WTC11 (cell line): ENCODE data around the gene MSL1. TPM values are rescaled to one million over a fixed set of nuclear protein-coding genes. Genes with fewer than 3 reads are reported as not detected.
A peak's percentile ranks its signal among the peaks of the same experiment; 100 is the strongest.

Source experiments
- ATAC-seq: fragments of 200-7000 bp; cut with Tn5 transposase; 2 replicates; pipeline ENCODE4 v1.10.0; 2021; ENCODE audit warnings: mild to moderate bottlenecking, moderate library complexity
- CTCF ChIA-PET: fragments of 300-600 bp; sonication (Branson Sonifier 250); formaldehyde crosslinking; loops from one replicate; lab custom pipeline; 2021; ENCODE audit warnings: antibody characterized with exemption; lab: Charles Lee
- POLR2A ChIA-PET: fragments of 350-600 bp; sonication (Branson Sonifier 250); formaldehyde crosslinking; loops from one replicate; lab custom pipeline; 2021; ENCODE audit warnings: antibody characterized with exemption; lab: Charles Lee
- DNase-seq: peaks from one replicate; pipeline ENCODE4 v3.0.0; 2021; ENCODE audit warnings: low spot score
- H3K27ac Mint-ChIP-seq: 2 replicates; pipeline ENCODE4 v1.8.0; 2021; ENCODE audit warnings: mixed read lengths
- H3K27me3 Mint-ChIP-seq: 2 replicates; pipeline ENCODE4 v1.8.0; 2021; ENCODE audit warnings: low read depth, mild to moderate bottlenecking, moderate library complexity, mixed read lengths
- H3K36me3 Mint-ChIP-seq: 2 replicates; pipeline ENCODE4 v1.8.0; 2021; ENCODE audit warnings: mixed read lengths
- H3K4me1 Mint-ChIP-seq: 2 replicates; pipeline ENCODE4 v1.8.0; 2022; ENCODE audit warnings: mixed read lengths
- H3K4me3 Mint-ChIP-seq: 2 replicates; pipeline ENCODE4 v1.8.0; 2021; ENCODE audit warnings: mild to moderate bottlenecking, moderate library complexity, mixed read lengths
- H3K9me3 Mint-ChIP-seq: 2 replicates; pipeline ENCODE4 v1.8.0; 2021; ENCODE audit warnings: mixed read lengths
- CREM ChIP-seq: sonication (generic); formaldehyde crosslinking; IDR thresholded peaks from 2 replicates; pipeline ENCODE4 v1.8.1; 2022; ENCODE audit warnings: mild to moderate bottlenecking, missing genetic modification reagents, moderate library complexity
- E2F5 ChIP-seq: sonication (generic); formaldehyde crosslinking; IDR thresholded peaks from 2 replicates; pipeline ENCODE4 v1.8.1; 2022; ENCODE audit warnings: mild to moderate bottlenecking, moderate library complexity, missing genetic modification reagents
- FOXP1 ChIP-seq: sonication (generic); formaldehyde crosslinking; IDR thresholded peaks from 2 replicates; pipeline ENCODE4 v1.8.0; 2022; ENCODE audit warnings: missing genetic modification reagents, mild to moderate bottlenecking, moderate library complexity, borderline replicate concordance
- FOXP4 ChIP-seq: sonication (generic); formaldehyde crosslinking; IDR thresholded peaks from 2 replicates; pipeline ENCODE4 v1.8.0; 2022; ENCODE audit warnings: mild to moderate bottlenecking, missing genetic modification reagents
- GRHL2 ChIP-seq: fragments of 250-450 bp; sonication (Bioruptor Pico); IDR thresholded peaks from 2 replicates; pipeline ENCODE4 v1.8.0; 2022; ENCODE audit warnings: mild to moderate bottlenecking, moderate library complexity; ENCODE audit not compliant: insufficient replicate concordance, severe bottlenecking
- IRF1 ChIP-seq: sonication (generic); formaldehyde crosslinking; IDR thresholded peaks from 2 replicates; pipeline ENCODE4 v1.8.0; 2023; ENCODE audit warnings: missing genetic modification reagents
- NR1H2 ChIP-seq: sonication (generic); formaldehyde crosslinking; IDR thresholded peaks from 2 replicates; pipeline ENCODE4 v1.9.0; 2021; ENCODE audit warnings: mild to moderate bottlenecking, moderate library complexity, missing genetic modification reagents
- PRDM15 ChIP-seq: sonication (generic); formaldehyde crosslinking; IDR thresholded peaks from 2 replicates; pipeline ENCODE4 v1.8.0; 2022; ENCODE audit warnings: missing genetic modification reagents
- SMAD4 ChIP-seq: sonication (generic); formaldehyde crosslinking; IDR thresholded peaks from 2 replicates; pipeline ENCODE4 v1.8.0; 2022; ENCODE audit warnings: mild to moderate bottlenecking, missing genetic modification reagents
- TP53 ChIP-seq: sonication (generic); formaldehyde crosslinking; IDR thresholded peaks from 2 replicates; pipeline ENCODE4 v1.8.1; 2023; ENCODE audit warnings: mild to moderate bottlenecking, missing genetic modification reagents
- ZNF281 ChIP-seq: sonication (generic); formaldehyde crosslinking; IDR thresholded peaks from 2 replicates; pipeline ENCODE4 v1.8.0; 2023; ENCODE audit warnings: mild to moderate bottlenecking, missing genetic modification reagents
- ZNF317 ChIP-seq: sonication (generic); formaldehyde crosslinking; IDR thresholded peaks from 2 replicates; pipeline ENCODE4 v1.8.1; 2023; ENCODE audit warnings: low read depth, mild to moderate bottlenecking, moderate library complexity, missing genetic modification reagents, borderline replicate concordance
- ZNF416 ChIP-seq: fragments of 250-450 bp; sonication (Bioruptor Pico); IDR thresholded peaks from 2 replicates; pipeline ENCODE4 v1.9.0; 2021; ENCODE audit warnings: mild to moderate bottlenecking, inconsistent platforms
- ZNF423 ChIP-seq: fragments of 250-450 bp; sonication (Bioruptor Pico); IDR thresholded peaks from 2 replicates; pipeline ENCODE4 v2.1.2; 2022; ENCODE audit warnings: mild to moderate bottlenecking, moderate library complexity
- ZNF425 ChIP-seq: fragments of 250-450 bp; sonication (Bioruptor Pico); conservative IDR thresholded peaks from 2 replicates; pipeline ENCODE4 v1.9.0; 2021; ENCODE audit warnings: mild to moderate bottlenecking
- total RNA-seq: library from RNA; stranded (reverse); gene quantifications from 3 replicates; pipeline ENCODE4 v1.2.3, GENCODE V29; 2021

The MSL1 gene
- total RNA-seq, 1 experiment from 2014 or later = 78.1 TPM

- TF ChIP-seq ZNF425 (CRISPR knock-in tag) = no peak
- TF ChIP-seq FOXP1 = no peak
Observed at GRCh38 chr17:40174514-40174913, 52.7 kb downstream of the MSL1 start (continued).

- POLR2A ChIA-PET = interaction anchor here (0.9 kb wide), 2 partner anchors 15 to 141 kb away, joined by 3 read pairs; no protein-coding TSS in a partner anchor
- H3K36me3 Mint-ChIP-seq = peaks cover 24% of the 10 kb centered on the region
- CTCF ChIA-PET = interaction anchor here (0.6 to 7.4 kb wide), 5 partner anchors 15 to 149 kb away, joined by 3 to 75 read pairs (median 4); no protein-coding TSS in a partner anchor
- H3K27me3 Mint-ChIP-seq = no peaks in the 10 kb centered on the region
- no peak for DNase-seq
- ATAC-seq = no peak
- H3K27ac Mint-ChIP-seq = no peak overlapping the region
- no peak overlapping the region for H3K4me3 Mint-ChIP-seq
- peaks cover 20% of the 10 kb centered on the region for H3K4me1 Mint-ChIP-seq
- TF ChIP-seq TP53 (CRISPR knock-in tag) (no peak), ZNF317 (CRISPR knock-in tag) (no peak), ZNF281 (CRISPR knock-in tag) (no peak), FOXP4 (no peak), ZNF423 (no peak), GRHL2 (no peak)
- no peaks in the 10 kb centered on the region for H3K9me3 Mint-ChIP-seq
Observed at GRCh38 chr17:40175928-40176753, 54.4 kb downstream of the MSL1 start.

- Mint-ChIP-seq H3K4me3 (peak overlapping the region; percentile 49), H3K4me1 (peaks cover 20% of the 10 kb centered on the region), H3K36me3 (peaks cover 18% of the 10 kb centered on the region), H3K9me3 (no peaks in the 10 kb centered on the region), H3K27ac (no peak overlapping the region), H3K27me3 (no peaks in the 10 kb centered on the region)
- POLR2A ChIA-PET = no interaction called here
- CTCF ChIA-PET = interaction anchor here (0.8 to 7.4 kb wide), 5 partner anchors 15 to 149 kb away, joined by 3 to 75 read pairs (median 5); partner anchors contain the start of gene WIPF2
- ATAC-seq (no peak), DNase-seq (no peak)
- TF ChIP-seq NR1H2 (CRISPR knock-in tag) (no peak), ZNF416 (CRISPR knock-in tag) (no peak), E2F5 (CRISPR knock-in tag) (no peak), CREM (no peak), PRDM15 (CRISPR knock-in tag) (no peak), ZNF281 (CRISPR knock-in tag) (no peak), SMAD4 (no peak), FOXP1 (no peak), IRF1 (CRISPR knock-in tag) (no peak)
Observed at GRCh38 chr17:40176754-40177110, 55.0 kb downstream of the MSL1 start.
